KMS-11 (cell line): ENCODE data around the gene LST1.
A peak's percentile ranks its signal among the peaks of the same experiment; 100 is the strongest.
"Not testable (repeated sequence)": the region's sequence is repeated elsewhere in the genome, so short reads cannot be mapped to it uniquely, and the experiment has no call there.

Source experiments
- H2AFZ ChIP-seq: fragments of 200-600 bp; sonication (generic); 2 replicates; pipeline ENCODE4 v1.6.1; 2016; ENCODE audit warnings: antibody characterized with exemption, mixed run types, low read depth
- H3K27ac ChIP-seq: fragments of 200-600 bp; sonication (generic); 2 replicates; pipeline ENCODE4 v1.6.1; 2016; ENCODE audit warnings: mild to moderate bottlenecking, mixed run types
- H3K27me3 ChIP-seq: fragments of 200-600 bp; sonication (generic); 2 replicates; pipeline ENCODE4 v1.6.1; 2017; ENCODE audit warnings: mild to moderate bottlenecking, low read depth, mixed run types, moderate library complexity; ENCODE audit not compliant: insufficient read depth
- H3K36me3 ChIP-seq: fragments of 200-600 bp; sonication (generic); 2 replicates; pipeline ENCODE4 v1.6.1; 2017; ENCODE audit warnings: mild to moderate bottlenecking, mixed run types; ENCODE audit not compliant: insufficient read depth
- H3K4me1 ChIP-seq: fragments of 200-600 bp; sonication (generic); 2 replicates; pipeline ENCODE4 v1.6.1; 2016; ENCODE audit warnings: mild to moderate bottlenecking, low read depth, mixed run types; ENCODE audit not compliant: poor library complexity, severe bottlenecking
- H3K4me2 ChIP-seq: fragments of 200-600 bp; sonication (generic); 2 replicates; pipeline ENCODE4 v1.7.0; 2016; ENCODE audit warnings: mild to moderate bottlenecking, mixed run types
- H3K4me3 ChIP-seq: fragments of 200-600 bp; sonication (generic); IDR thresholded peaks from 2 replicates; pipeline ENCODE4 v1.6.1; 2017; ENCODE audit warnings: low read depth, low read length, mixed read lengths; ENCODE audit not compliant: insufficient read depth
- H3K79me2 ChIP-seq: fragments of 200-600 bp; sonication (generic); 2 replicates; pipeline ENCODE4 v1.6.1; 2016; ENCODE audit warnings: low read depth, mixed run types; ENCODE audit not compliant: insufficient read depth
- H3K9ac ChIP-seq: fragments of 200-600 bp; sonication (generic); 2 replicates; pipeline ENCODE4 v1.6.1; 2016; ENCODE audit warnings: mild to moderate bottlenecking, mixed run types
- H4K20me1 ChIP-seq: fragments of 200-600 bp; sonication (generic); 2 replicates; pipeline ENCODE4 v1.6.1; 2016; ENCODE audit warnings: mild to moderate bottlenecking, mixed run types; ENCODE audit not compliant: insufficient read depth
- CTCF ChIP-seq: fragments of 200-600 bp; sonication (generic); conservative IDR thresholded peaks from 2 replicates; pipeline ENCODE4 v1.6.1; 2017; ENCODE audit warnings: low read depth, mild to moderate bottlenecking, antibody characterized with exemption, low read length, moderate library complexity, mixed read lengths

The LST1 gene

GRCh38 chr6:31588871-31589650, 3.0 kb downstream of the LST1 start:
- Histone ChIP-seq H3K36me3 (no peaks in the 10 kb centered on the region), H3K27me3 (peaks cover 5% of the 10 kb centered on the region; the same call in 1 of the 2 replicates), H3K4me2 (no peak overlapping the region), H3K9ac (no peak overlapping the region), H3K27ac (no peak overlapping the region), H3K4me3 (no peak overlapping the region), H2AFZ (no peak overlapping the region), H3K79me2 (no peaks in the 10 kb centered on the region), H4K20me1 (no peaks in the 10 kb centered on the region), H3K4me1 (peaks cover 7% of the 10 kb centered on the region)
- no peak for TF ChIP-seq CTCF

DNA sequence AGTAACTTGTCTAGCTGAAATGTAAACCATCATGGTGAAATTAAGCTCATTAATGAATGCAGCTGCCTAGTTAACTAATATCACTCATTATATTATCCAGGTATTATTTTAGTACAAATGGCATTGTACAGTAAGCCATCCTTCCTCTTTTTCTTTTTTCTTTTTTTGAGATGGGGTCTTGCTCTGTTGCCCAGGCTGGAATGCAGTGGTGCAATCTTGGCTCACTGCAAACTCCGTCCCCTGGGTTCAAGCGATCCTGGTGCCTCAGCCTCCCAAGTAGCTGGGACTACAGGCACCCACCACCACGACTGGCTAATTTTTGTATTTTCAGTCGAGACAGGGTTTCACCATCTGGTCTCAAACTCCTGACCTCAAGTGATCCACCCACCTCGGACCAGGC, 4.6 kb downstream of the LST1 start:
- H3K4me1 ChIP-seq, H3K27ac ChIP-seq, H2AFZ ChIP-seq, H3K4me2 ChIP-seq, H4K20me1 ChIP-seq, H3K79me2 ChIP-seq, H3K4me3 ChIP-seq, H3K9ac ChIP-seq, H3K27me3 ChIP-seq, H3K36me3 ChIP-seq: not testable (repeated sequence)

- Histone ChIP-seq H3K4me3 (no peak overlapping the region), H3K27me3 (peaks cover 5% of the 10 kb centered on the region; the same call in 1 of the 2 replicates), H3K79me2 (no peaks in the 10 kb centered on the region), H3K36me3 (no peaks in the 10 kb centered on the region), H3K27ac (no peak overlapping the region), H3K4me2 (no peak overlapping the region), H3K9ac (no peak overlapping the region), H4K20me1 (no peaks in the 10 kb centered on the region), H2AFZ (no peak overlapping the region), H3K4me1 (peaks cover 7% of the 10 kb centered on the region)
- TF ChIP-seq CTCF = no peak
Measured at GRCh38 chr6:31592396-31592771, 6.3 kb downstream of the LST1 start.

GRCh38 chr6:31597006-31597405, 10.9 kb downstream of the LST1 start:
- no peaks in the 10 kb centered on the region for H3K4me1 ChIP-seq
- H3K4me3 ChIP-seq = no peak overlapping the region
- H3K79me2 ChIP-seq = no peaks in the 10 kb centered on the region
- H3K27me3 ChIP-seq = no peaks in the 10 kb centered on the region
- H3K36me3 ChIP-seq = no peaks in the 10 kb centered on the region
- H2AFZ ChIP-seq = no peak overlapping the region
- TF ChIP-seq CTCF = peak; percentile 45; the same call in 1 of the 2 replicates
- H3K27ac ChIP-seq = no peak overlapping the region
- no peak overlapping the region for H3K4me2 ChIP-seq
- H3K9ac ChIP-seq = no peak overlapping the region
- no peaks in the 10 kb centered on the region for H4K20me1 ChIP-seq

- no peaks in the 10 kb centered on the region for H4K20me1 ChIP-seq
- H3K27me3 ChIP-seq = no peaks in the 10 kb centered on the region
- no peak overlapping the region for H3K9ac ChIP-seq
- H3K4me1 ChIP-seq = no peaks in the 10 kb centered on the region
- no peak overlapping the region for H3K4me2 ChIP-seq
- no peaks in the 10 kb centered on the region for H3K36me3 ChIP-seq
- no peak overlapping the region for H2AFZ ChIP-seq
- TF ChIP-seq CTCF = no peak
- no peak overlapping the region for H3K4me3 ChIP-seq
- no peak overlapping the region for H3K27ac ChIP-seq
- no peaks in the 10 kb centered on the region for H3K79me2 ChIP-seq
Measured at GRCh38 chr6:31607317-31607716, 21.2 kb downstream of the LST1 start.
